ENCODE measurements around the gene COMMD1. TPM values are rescaled to one million over a fixed set of nuclear protein-coding genes. Genes with fewer than 3 reads are reported as not detected.

COMMD1 gene
- polyA plus RNA-seq, 1 experiment, result 44.6 TPM

DNA sequence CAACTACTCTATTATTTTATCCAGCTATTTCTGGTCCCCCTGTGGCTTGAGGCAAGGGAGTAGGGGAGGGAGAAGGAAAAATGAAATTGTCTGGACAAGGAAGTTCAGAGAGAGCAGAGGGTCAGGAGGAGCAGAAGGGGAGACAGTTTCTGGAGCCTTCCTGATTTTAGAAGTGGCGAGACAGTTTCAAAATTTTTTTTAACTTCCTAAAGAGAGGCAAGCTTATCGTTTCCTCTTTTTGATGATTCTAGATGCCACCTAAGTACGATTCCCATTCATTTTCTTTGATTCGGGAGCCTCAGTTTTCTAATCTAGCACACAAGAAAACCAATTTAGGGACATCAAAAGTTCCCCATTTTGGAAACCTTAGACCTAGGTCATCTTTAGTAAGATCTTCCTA is 193.6 kb downstream of the COMMD1 start:
- Histone ChIP-seq H3K36me3 (ENCODE audit: control insufficient read depth, insufficient read depth, low read length) (no peaks in the 10 kb centered on the region), H3K27me3 (ENCODE audit: control insufficient read depth, insufficient read depth, low read length) (no peaks in the 10 kb centered on the region), H3K4me3 (ENCODE audit: low read depth, low read length) (no peak overlapping the region)
- TF ChIP-seq, protein P1, sequence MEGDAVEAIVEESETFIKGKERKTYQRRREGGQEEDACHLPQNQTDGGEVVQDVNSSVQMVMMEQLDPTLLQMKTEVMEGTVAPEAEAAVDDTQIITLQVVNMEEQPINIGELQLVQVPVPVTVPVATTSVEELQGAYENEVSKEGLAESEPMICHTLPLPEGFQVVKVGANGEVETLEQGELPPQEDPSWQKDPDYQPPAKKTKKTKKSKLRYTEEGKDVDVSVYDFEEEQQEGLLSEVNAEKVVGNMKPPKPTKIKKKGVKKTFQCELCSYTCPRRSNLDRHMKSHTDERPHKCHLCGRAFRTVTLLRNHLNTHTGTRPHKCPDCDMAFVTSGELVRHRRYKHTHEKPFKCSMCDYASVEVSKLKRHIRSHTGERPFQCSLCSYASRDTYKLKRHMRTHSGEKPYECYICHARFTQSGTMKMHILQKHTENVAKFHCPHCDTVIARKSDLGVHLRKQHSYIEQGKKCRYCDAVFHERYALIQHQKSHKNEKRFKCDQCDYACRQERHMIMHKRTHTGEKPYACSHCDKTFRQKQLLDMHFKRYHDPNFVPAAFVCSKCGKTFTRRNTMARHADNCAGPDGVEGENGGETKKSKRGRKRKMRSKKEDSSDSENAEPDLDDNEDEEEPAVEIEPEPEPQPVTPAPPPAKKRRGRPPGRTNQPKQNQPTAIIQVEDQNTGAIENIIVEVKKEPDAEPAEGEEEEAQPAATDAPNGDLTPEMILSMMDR (IDR thresholded peaks at IDR 0.05; ENCODE audit: insufficient read depth, low read depth, low read length), result no peak
- DNase-seq (ENCODE audit: low read depth), result no peak
- ChIA-PET CTCF (no interaction called here), POLR2A (no interaction called here)

DNA sequence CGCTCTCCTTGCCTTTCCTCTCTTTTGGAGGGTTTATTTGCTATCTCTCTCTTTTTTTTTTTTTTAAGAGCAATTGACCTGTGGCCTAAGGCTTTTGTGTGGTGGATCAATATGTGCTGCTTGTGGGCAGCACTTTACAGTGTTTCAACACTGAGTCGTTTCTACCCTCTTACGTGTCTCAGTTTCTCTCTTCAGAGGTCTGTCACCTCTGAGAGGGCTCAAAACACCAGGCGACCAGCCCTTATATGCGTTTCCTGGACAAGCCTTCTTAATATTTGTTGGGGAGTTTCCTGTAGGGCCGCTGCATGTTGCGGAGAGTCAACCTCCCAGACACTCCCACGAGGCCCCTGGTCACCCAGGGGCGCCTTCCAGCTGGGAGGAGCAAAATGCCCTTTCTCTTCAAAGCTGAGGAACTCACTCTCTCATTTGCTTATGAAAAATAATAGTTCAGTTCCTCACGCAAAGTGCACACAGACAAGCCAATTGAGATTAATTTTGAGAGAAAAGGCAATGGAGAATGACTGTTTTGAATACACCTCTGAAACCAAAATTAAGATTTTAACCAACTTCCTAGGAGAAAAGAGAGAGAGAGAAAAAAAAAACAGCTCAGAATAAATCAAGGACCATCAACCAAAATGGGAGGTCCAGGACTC is 194.2 kb downstream of the COMMD1 start:
- Histone ChIP-seq H3K36me3 (ENCODE audit: control insufficient read depth, insufficient read depth, low read length) (no peaks in the 10 kb centered on the region), H3K27me3 (ENCODE audit: control insufficient read depth, insufficient read depth, low read length) (no peaks in the 10 kb centered on the region), H3K4me3 (ENCODE audit: low read depth, low read length) (no peak overlapping the region)
- DNase-seq (ENCODE audit: low read depth), result no peak
- ChIA-PET POLR2A (no interaction called here), CTCF (interaction anchor here (0.6 to 0.8 kb wide), 2 partner anchors 19 to 23 kb away, joined by 3 read pairs; no protein-coding TSS in a partner anchor)
- TF ChIP-seq, protein P1 (IDR thresholded peaks at IDR 0.05; ENCODE audit: insufficient read depth, low read depth, low read length), result no peak

- Histone ChIP-seq H3K36me3 (ENCODE audit: control insufficient read depth, insufficient read depth, low read length) (no peaks in the 10 kb centered on the region), H3K27me3 (ENCODE audit: control insufficient read depth, insufficient read depth, low read length) (no peaks in the 10 kb centered on the region), H3K4me3 (ENCODE audit: low read depth, low read length) (no peak overlapping the region)
- ChIA-PET POLR2A (no interaction called here), CTCF (interaction anchor here (1.3 kb wide), 1 partner anchor 23 kb away, joined by 3 read pairs; no protein-coding TSS in a partner anchor)
- TF ChIP-seq, protein P1 (IDR thresholded peaks at IDR 0.05; ENCODE audit: insufficient read depth, low read depth, low read length), result no peak
- DNase-seq (ENCODE audit: low read depth), result no peak
These were observed 196.4 kb downstream of the COMMD1 start for GRCh38 chr2:62101886-62102285.

DNA sequence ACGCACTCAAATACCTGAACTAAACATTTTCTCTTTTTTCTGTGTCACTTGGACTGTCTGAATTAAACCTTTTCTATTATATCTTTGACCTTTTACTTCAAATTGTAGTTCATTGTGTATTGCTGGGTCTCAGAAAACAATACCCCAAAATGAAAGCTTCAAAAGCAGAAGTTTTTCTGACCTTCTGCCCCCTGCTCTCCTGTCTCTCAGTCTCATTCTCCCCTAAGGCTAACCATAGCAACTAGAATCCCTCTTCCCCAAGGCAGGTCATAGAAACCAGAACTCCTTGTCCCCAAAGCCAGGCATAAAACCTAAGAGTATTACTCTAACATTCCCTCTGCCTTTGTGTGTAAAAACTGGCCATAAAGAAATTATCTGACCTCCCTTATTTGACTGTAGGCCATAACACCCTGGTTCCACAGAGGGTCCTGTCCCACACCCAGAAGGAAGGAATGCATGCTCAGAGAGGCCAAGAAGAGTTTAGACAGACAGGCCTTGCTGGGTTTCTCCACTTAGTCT is 197.0 kb downstream of the COMMD1 start:
- DNase-seq (ENCODE audit: low read depth), result no peak
- H3K4me3 ChIP-seq (ENCODE audit: low read depth, low read length), result no peak overlapping the region
- TF ChIP-seq, protein P1 (IDR thresholded peaks at IDR 0.05; ENCODE audit: insufficient read depth, low read depth, low read length), result no peak
- no peaks in the 10 kb centered on the region for H3K27me3 ChIP-seq (ENCODE audit: control insufficient read depth, insufficient read depth, low read length)
- ChIA-PET CTCF (interaction anchor here (1.3 kb wide), 1 partner anchor 23 kb away, joined by 3 read pairs; no protein-coding TSS in a partner anchor), POLR2A (no interaction called here)
- H3K36me3 ChIP-seq (ENCODE audit: control insufficient read depth, insufficient read depth, low read length), result no peaks in the 10 kb centered on the region

DNA sequence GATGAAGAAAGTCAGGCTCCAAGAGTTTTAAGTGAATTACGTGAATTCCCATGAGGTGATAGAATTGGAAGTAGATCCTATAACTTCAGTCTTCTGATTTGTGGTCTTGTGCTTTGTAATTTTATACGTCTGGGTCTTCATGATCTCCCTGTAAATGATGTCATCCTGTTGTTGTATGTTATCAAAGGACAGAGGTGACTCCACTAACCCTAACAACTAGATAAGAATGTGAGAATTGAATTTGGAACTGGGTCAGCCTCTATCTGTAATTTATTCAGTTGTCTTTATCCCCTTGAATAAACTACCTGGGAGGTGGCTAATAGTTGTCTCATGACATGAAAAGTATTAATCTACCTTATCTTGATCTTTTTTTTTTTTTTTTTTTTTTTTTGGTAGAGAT is 204.1 kb downstream of the COMMD1 start:
- Histone ChIP-seq H3K4me3 (ENCODE audit: low read depth, low read length) (no peak overlapping the region), H3K36me3 (ENCODE audit: control insufficient read depth, insufficient read depth, low read length) (no peaks in the 10 kb centered on the region), H3K27me3 (ENCODE audit: control insufficient read depth, insufficient read depth, low read length) (no peaks in the 10 kb centered on the region)
- ChIA-PET POLR2A (no interaction called here), CTCF (interaction anchor here (0.7 to 1.1 kb wide), 2 partner anchors 17 to 119 kb away, joined by 3 to 4 read pairs; no protein-coding TSS in a partner anchor)
- TF ChIP-seq, protein P1 (IDR thresholded peaks at IDR 0.05; ENCODE audit: insufficient read depth, low read depth, low read length), result no peak
- DNase-seq (ENCODE audit: low read depth), result no peak

Measured in BJ (cell line).